ENCODE results near the gene MYLK. TPM values are rescaled to one million over a fixed set of nuclear protein-coding genes. Genes with fewer than 3 reads are reported as not detected.

MYLK gene
- total and polyA plus RNA-seq, 2 donors (not counting 1 experiment from before 2014, with no cell fraction given), result 0.51 TPM; not detected in 1

GRCh38 chr3:123778991-123779622 is 105.0 kb downstream of the MYLK start:
- H3K79me2 ChIP-seq (ENCODE audit: control insufficient read depth, insufficient read depth, low read length), result no peaks in the 10 kb centered on the region

GRCh38 chr3:123778525-123778924 is 105.6 kb downstream of the MYLK start:
- intact Hi-C loops (cut with micrococcal nuclease), result no loop called here
- H3K9ac ChIP-seq (ENCODE audit: low read length), result no peak overlapping the region
- ATAC-seq (ENCODE audit: low read depth), result no peak
- Mint-ChIP-seq H3K27me3 (peaks cover 4% of the 10 kb centered on the region), H3K27ac (no peak overlapping the region), H3K9me3 (ENCODE audit: insufficient read depth) (no peaks in the 10 kb centered on the region), H3K4me3 (no peak overlapping the region), H3K4me1 (no peaks in the 10 kb centered on the region)
- H3K4me3 ChIP-seq (ENCODE audit: control extremely low read depth in 1 of 5, extremely low read depth in 1 of 5, insufficient read depth in 1 of 5, low read depth in 2 of 5, low read length in 4 of 5), result no peak overlapping the region
- CTCF ChIA-PET, result no interaction called here
- H3K9me3 ChIP-seq (ENCODE audit: control extremely low read depth in 1 of 3, control insufficient read depth in 2 of 3, insufficient read depth in 1 of 3, low read length in 2 of 3), result no peaks in the 10 kb centered on the region
- no peak overlapping the region for H3K4me2 ChIP-seq (replicated peaks; ENCODE audit: low read depth, low read length, poor library complexity, severe bottlenecking)
- no peak overlapping the region for H3K27ac ChIP-seq (ENCODE audit: low read length in 2 of 2)
- 87% methylated on average over 6 of the region's 7 CpGs for WGBS (ENCODE audit: insufficient coverage)
- no peaks in the 10 kb centered on the region for H3K79me2 ChIP-seq (ENCODE audit: control insufficient read depth, insufficient read depth, low read length)
- H3K27me3 ChIP-seq (replicated peaks in 1 of 4; ENCODE audit: control extremely low read depth in 1 of 4, control insufficient read depth in 3 of 4, insufficient read depth in 4 of 4, low read length in 3 of 4), result no peaks in the 10 kb centered on the region
- no peak overlapping the region for H2AFZ ChIP-seq (ENCODE audit: insufficient read depth, low read depth, low read length, poor library complexity, severe bottlenecking)
- no peaks in the 10 kb centered on the region for H3K4me1 ChIP-seq (ENCODE audit: control insufficient read depth in 2 of 2, insufficient read depth in 2 of 2, low read length in 2 of 2)
- no peaks in the 10 kb centered on the region for H4K20me1 ChIP-seq (ENCODE audit: control insufficient read depth, insufficient read depth, low read length, poor library complexity, severe bottlenecking)
- DNase-seq, result no peak
- no peaks in the 10 kb centered on the region for H3K36me3 ChIP-seq (replicated peaks in 1 of 2; ENCODE audit: control extremely low read depth in 1 of 2, control insufficient read depth in 1 of 2, extremely low read depth in 1 of 2, insufficient read depth in 2 of 2, low read length in 1 of 2)
- POLR2A ChIA-PET, result no interaction called here
- TF ChIP-seq EZH2 (IDR thresholded peaks at IDR 0.05; ENCODE audit: borderline replicate concordance, insufficient read depth, low read depth, low read length, poor library complexity, severe bottlenecking) (no peak), CTCF (IDR thresholded peaks at IDR 0.05) (no peak)

More at GRCh38 chr3:123778991-123779622, 105.0 kb downstream of the MYLK start:
- ATAC-seq (ENCODE audit: low read depth) (no peak), DNase-seq (no peak)
- no peak overlapping the region for H3K27ac ChIP-seq (ENCODE audit: low read length in 2 of 2)
- Mint-ChIP-seq H3K9me3 (ENCODE audit: insufficient read depth) (no peaks in the 10 kb centered on the region), H3K27ac (no peak overlapping the region), H3K4me1 (no peaks in the 10 kb centered on the region), H3K4me3 (no peak overlapping the region), H3K27me3 (peaks cover 4% of the 10 kb centered on the region)
- ChIA-PET CTCF (no interaction called here), POLR2A (no interaction called here)
- no peak overlapping the region for H3K4me3 ChIP-seq (ENCODE audit: control extremely low read depth in 1 of 5, extremely low read depth in 1 of 5, insufficient read depth in 1 of 5, low read depth in 2 of 5, low read length in 4 of 5)
- H3K27me3 ChIP-seq (replicated peaks in 1 of 4; ENCODE audit: control extremely low read depth in 1 of 4, control insufficient read depth in 3 of 4, insufficient read depth in 4 of 4, low read length in 3 of 4), result no peaks in the 10 kb centered on the region
- no peak overlapping the region for H2AFZ ChIP-seq (ENCODE audit: insufficient read depth, low read depth, low read length, poor library complexity, severe bottlenecking)
- H3K4me2 ChIP-seq (replicated peaks; ENCODE audit: low read depth, low read length, poor library complexity, severe bottlenecking), result no peak overlapping the region
- H3K9ac ChIP-seq (ENCODE audit: low read length), result no peak overlapping the region
- no peaks in the 10 kb centered on the region for H3K9me3 ChIP-seq (ENCODE audit: control extremely low read depth in 1 of 3, control insufficient read depth in 2 of 3, insufficient read depth in 1 of 3, low read length in 2 of 3)
- TF ChIP-seq CTCF (IDR thresholded peaks at IDR 0.05), result no peak
- no peak for TF ChIP-seq EZH2 (IDR thresholded peaks at IDR 0.05; ENCODE audit: borderline replicate concordance, insufficient read depth, low read depth, low read length, poor library complexity, severe bottlenecking)
- no peaks in the 10 kb centered on the region for H3K36me3 ChIP-seq (replicated peaks in 1 of 2; ENCODE audit: control extremely low read depth in 1 of 2, control insufficient read depth in 1 of 2, extremely low read depth in 1 of 2, insufficient read depth in 2 of 2, low read length in 1 of 2)
- H3K4me1 ChIP-seq (ENCODE audit: control insufficient read depth in 2 of 2, insufficient read depth in 2 of 2, low read length in 2 of 2), result no peaks in the 10 kb centered on the region
- no peaks in the 10 kb centered on the region for H4K20me1 ChIP-seq (ENCODE audit: control insufficient read depth, insufficient read depth, low read length, poor library complexity, severe bottlenecking)
- 97% methylated on average over 8 of the region's 8 CpGs for WGBS (ENCODE audit: insufficient coverage)
- intact Hi-C loops (cut with micrococcal nuclease), result no loop called here

All from B cell (primary cell).